ENCODE measurements around the gene VAV3.

DNA sequence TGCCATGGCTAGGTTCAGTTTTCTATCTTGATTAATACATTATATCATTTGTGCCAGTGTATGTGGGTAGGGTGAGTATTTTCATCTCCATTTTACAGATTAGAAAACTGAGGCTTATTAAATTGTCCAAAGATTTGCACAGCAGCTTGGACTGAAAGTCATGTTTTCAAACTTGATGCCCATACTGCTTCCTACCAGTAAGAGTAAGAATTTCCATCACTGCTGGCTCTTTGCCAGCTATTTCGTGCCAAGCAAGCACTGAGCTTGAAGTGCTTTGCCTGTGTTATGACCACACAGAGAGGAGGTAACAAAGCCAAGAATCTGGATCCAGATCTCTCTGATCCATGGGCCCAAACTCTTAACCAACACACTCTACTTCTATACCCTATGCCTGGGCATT lies 295.0 kb downstream of the VAV3 start:
- TF ChIP-seq, protein P1, sequence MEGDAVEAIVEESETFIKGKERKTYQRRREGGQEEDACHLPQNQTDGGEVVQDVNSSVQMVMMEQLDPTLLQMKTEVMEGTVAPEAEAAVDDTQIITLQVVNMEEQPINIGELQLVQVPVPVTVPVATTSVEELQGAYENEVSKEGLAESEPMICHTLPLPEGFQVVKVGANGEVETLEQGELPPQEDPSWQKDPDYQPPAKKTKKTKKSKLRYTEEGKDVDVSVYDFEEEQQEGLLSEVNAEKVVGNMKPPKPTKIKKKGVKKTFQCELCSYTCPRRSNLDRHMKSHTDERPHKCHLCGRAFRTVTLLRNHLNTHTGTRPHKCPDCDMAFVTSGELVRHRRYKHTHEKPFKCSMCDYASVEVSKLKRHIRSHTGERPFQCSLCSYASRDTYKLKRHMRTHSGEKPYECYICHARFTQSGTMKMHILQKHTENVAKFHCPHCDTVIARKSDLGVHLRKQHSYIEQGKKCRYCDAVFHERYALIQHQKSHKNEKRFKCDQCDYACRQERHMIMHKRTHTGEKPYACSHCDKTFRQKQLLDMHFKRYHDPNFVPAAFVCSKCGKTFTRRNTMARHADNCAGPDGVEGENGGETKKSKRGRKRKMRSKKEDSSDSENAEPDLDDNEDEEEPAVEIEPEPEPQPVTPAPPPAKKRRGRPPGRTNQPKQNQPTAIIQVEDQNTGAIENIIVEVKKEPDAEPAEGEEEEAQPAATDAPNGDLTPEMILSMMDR (IDR thresholded peaks at IDR 0.05 in 4 of 5, conservative IDR thresholded peaks at IDR 0.05 in 1 of 5): no peak
- no peak for TF ChIP-seq POLR2A (IDR thresholded peaks at IDR 0.05)

All from gastrocnemius medialis (tissue), 4 donors.